K562 (cell line): Measurements from ENCODE around the gene PDE8A. TPM values are rescaled to one million over a fixed set of nuclear protein-coding genes. Genes with fewer than 3 reads are reported as not detected.

Experiments used
- EP400 ChIP-seq: fragments of 450-650 bp; IDR thresholded peaks from 2 replicates; pipeline ENCODE4 v1.6.1; 2017; ENCODE audit warnings: antibody characterized with exemption, mild to moderate bottlenecking, moderate library complexity
- FOSL1 ChIP-seq: fragments of 200-800 bp; sonication (Bioruptor generic); conservative IDR thresholded peaks from 2 replicates; pipeline ENCODE4 v1.6.1; 2016; ENCODE audit warnings: missing genetic modification characterization, missing compliant biosample characterization
- FOXM1 ChIP-seq, 2 experiments: fragments of 450-650 bp in 1 of 2; sonication (generic) in 1 of 2; formaldehyde crosslinking in 1 of 2; IDR thresholded peaks; 2 replicates each; pipeline versions ENCODE4 v1.6.1 to v1.9.0; 2017 to 2022; ENCODE audit warnings: low read depth in 2 of 2, mild to moderate bottlenecking in 2 of 2, missing genetic modification reagents in 1 of 2, moderate library complexity in 1 of 2
- HDAC1 ChIP-seq, 2 experiments: fragments of 450-650 bp; IDR thresholded peaks; 2 replicates each; pipeline ENCODE4 v1.6.1; 2016 to 2017; ENCODE audit warnings: inconsistent platforms in 1 of 2, mild to moderate bottlenecking in 1 of 2, moderate library complexity in 1 of 2
- KDM1A ChIP-seq, 2 experiments: fragments of 450-650 bp; IDR thresholded peaks; 2 replicates each; pipeline ENCODE4 v1.6.1; 2016; ENCODE audit warnings: mild to moderate bottlenecking in 2 of 2
- RFX5 ChIP-seq: IDR thresholded peaks from 2 replicates; pipeline ENCODE4 v1.6.1; 2011; ENCODE audit warnings: low read depth, mild to moderate bottlenecking, improper control_type of control experiment, low read length
- SMARCE1 ChIP-seq: fragments of 450-650 bp; IDR thresholded peaks from 2 replicates; pipeline ENCODE4 v1.7.1; 2016; ENCODE audit warnings: mild to moderate bottlenecking
- ZNF217 ChIP-seq: sonication (generic); formaldehyde crosslinking; IDR thresholded peaks from 2 replicates; pipeline ENCODE4 v1.8.0; 2022; ENCODE audit warnings: mild to moderate bottlenecking, missing genetic modification reagents
- ZNF766 ChIP-seq: fragments of 200-800 bp; sonication (Bioruptor generic); conservative IDR thresholded peaks from 2 replicates; pipeline ENCODE4 v1.6.1; 2016; ENCODE audit warnings: missing genetic modification characterization, missing compliant biosample characterization
- polyA plus RNA-seq, 8 experiments: library from polyadenylated mRNA; depleted of rRNA in 4 of 8; stranded (reverse) in 5 of 8; unstranded in 3 of 8; fragments of >200 nt; fragmentation: Nextera tagmentation in 2 of 8; fragmentation: Illumina TruSeq in 1 of 8; extraction: Ambion mirVana in 2 of 8; extraction: Trizol in 1 of 8; gene quantifications; 2 replicates each; pipeline versions ENCODE4 v1.2.1 to v1.2.3, GENCODE V29; 2011 to 2014; ENCODE audit warnings: inconsistent platforms in 1 of 8, missing spikeins in 1 of 8
- total RNA-seq, 7 experiments: library from RNA; depleted of rRNA in 6 of 7; stranded (reverse); fragments of >200 nt in 6 of 7; fragmentation: Illumina TruSeq in 2 of 7; extraction: Trizol in 2 of 7; gene quantifications; 2 replicates each; pipeline versions ENCODE4 v1.2.1 to v1.2.3, GENCODE V29; 2011 to 2021; ENCODE audit warnings: low replicate concordance in 1 of 7
- TF ChIP-seq, protein P1 (sequence below): sonication (generic); formaldehyde crosslinking; IDR thresholded peaks from 2 replicates; pipeline ENCODE4 v1.8.0; 2022; ENCODE audit warnings: missing genetic modification reagents, mild to moderate bottlenecking, borderline replicate concordance
- TF ChIP-seq, protein P2 (sequence below): fragments of 450-650 bp; IDR thresholded peaks from 2 replicates; pipeline ENCODE4 v1.6.1; 2016; ENCODE audit warnings: mild to moderate bottlenecking, moderate library complexity
- TF ChIP-seq, protein P3 (sequence below), 2 experiments: fragments of 450-650 bp; conservative IDR thresholded peaks; 2 replicates each; pipeline ENCODE4 v1.6.1; 2017; ENCODE audit warnings: mild to moderate bottlenecking in 2 of 2, moderate library complexity in 2 of 2

The PDE8A gene
- total and polyA plus RNA-seq, 9 of the 15 experiments (the other 6 are each of a cell fraction or from before 2014, with no cell fraction given) = 5.9 to 40.3 (median 19.8) TPM

DNA sequence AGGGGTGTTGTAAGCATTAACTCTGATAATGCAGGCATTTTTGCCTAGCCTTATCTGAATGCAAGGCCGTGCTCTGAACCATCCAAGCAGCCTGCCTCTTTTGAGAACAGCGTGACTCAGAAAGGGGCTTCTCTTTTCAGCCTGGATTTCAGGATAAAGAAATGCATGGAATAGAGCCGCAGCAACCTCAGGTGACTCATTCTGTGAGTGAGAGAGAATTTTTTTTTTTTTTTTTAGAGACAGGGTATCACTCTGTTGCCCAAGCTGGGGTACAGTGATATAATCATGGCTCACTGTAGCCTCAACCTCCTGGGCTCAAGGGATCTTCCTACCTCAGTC is 20.6 kb upstream of the PDE8A start (continued):
- TF ChIP-seq, protein P1, sequence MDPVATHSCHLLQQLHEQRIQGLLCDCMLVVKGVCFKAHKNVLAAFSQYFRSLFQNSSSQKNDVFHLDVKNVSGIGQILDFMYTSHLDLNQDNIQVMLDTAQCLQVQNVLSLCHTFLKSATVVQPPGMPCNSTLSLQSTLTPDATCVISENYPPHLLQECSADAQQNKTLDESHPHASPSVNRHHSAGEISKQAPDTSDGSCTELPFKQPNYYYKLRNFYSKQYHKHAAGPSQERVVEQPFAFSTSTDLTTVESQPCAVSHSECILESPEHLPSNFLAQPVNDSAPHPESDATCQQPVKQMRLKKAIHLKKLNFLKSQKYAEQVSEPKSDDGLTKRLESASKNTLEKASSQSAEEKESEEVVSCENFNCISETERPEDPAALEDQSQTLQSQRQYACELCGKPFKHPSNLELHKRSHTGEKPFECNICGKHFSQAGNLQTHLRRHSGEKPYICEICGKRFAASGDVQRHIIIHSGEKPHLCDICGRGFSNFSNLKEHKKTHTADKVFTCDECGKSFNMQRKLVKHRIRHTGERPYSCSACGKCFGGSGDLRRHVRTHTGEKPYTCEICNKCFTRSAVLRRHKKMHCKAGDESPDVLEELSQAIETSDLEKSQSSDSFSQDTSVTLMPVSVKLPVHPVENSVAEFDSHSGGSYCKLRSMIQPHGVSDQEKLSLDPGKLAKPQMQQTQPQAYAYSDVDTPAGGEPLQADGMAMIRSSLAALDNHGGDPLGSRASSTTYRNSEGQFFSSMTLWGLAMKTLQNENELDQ = no peak
- TF ChIP-seq SMARCE1 (peak; percentile 87), HDAC1 (IDR thresholded peaks at IDR 0.05) (0 out of 4 replicates have a peak, but pooled peaks of 1 of the 2 experiments have one; percentile 11), ZNF766 (CRISPR knock-in tag) (no peak), KDM1A (IDR thresholded peaks at IDR 0.05) (peak; percentile 49 to 68; a peak in 2 of 4 replicates), FOXM1 (IDR thresholded peaks at IDR 0.05; ENCODE audit: low read depth) (0 out of 2 replicates have a peak, but pooled peaks have one; percentile 20), FOXM1 (CRISPR knock-in tag; IDR thresholded peaks at IDR 0.05; ENCODE audit: low read depth) (no peak), FOSL1 (tag) (peak; percentile 96), EP400 (no peak), RFX5 (no peak), ZNF217 (CRISPR knock-in tag) (no peak)
- TF ChIP-seq, protein P2, sequence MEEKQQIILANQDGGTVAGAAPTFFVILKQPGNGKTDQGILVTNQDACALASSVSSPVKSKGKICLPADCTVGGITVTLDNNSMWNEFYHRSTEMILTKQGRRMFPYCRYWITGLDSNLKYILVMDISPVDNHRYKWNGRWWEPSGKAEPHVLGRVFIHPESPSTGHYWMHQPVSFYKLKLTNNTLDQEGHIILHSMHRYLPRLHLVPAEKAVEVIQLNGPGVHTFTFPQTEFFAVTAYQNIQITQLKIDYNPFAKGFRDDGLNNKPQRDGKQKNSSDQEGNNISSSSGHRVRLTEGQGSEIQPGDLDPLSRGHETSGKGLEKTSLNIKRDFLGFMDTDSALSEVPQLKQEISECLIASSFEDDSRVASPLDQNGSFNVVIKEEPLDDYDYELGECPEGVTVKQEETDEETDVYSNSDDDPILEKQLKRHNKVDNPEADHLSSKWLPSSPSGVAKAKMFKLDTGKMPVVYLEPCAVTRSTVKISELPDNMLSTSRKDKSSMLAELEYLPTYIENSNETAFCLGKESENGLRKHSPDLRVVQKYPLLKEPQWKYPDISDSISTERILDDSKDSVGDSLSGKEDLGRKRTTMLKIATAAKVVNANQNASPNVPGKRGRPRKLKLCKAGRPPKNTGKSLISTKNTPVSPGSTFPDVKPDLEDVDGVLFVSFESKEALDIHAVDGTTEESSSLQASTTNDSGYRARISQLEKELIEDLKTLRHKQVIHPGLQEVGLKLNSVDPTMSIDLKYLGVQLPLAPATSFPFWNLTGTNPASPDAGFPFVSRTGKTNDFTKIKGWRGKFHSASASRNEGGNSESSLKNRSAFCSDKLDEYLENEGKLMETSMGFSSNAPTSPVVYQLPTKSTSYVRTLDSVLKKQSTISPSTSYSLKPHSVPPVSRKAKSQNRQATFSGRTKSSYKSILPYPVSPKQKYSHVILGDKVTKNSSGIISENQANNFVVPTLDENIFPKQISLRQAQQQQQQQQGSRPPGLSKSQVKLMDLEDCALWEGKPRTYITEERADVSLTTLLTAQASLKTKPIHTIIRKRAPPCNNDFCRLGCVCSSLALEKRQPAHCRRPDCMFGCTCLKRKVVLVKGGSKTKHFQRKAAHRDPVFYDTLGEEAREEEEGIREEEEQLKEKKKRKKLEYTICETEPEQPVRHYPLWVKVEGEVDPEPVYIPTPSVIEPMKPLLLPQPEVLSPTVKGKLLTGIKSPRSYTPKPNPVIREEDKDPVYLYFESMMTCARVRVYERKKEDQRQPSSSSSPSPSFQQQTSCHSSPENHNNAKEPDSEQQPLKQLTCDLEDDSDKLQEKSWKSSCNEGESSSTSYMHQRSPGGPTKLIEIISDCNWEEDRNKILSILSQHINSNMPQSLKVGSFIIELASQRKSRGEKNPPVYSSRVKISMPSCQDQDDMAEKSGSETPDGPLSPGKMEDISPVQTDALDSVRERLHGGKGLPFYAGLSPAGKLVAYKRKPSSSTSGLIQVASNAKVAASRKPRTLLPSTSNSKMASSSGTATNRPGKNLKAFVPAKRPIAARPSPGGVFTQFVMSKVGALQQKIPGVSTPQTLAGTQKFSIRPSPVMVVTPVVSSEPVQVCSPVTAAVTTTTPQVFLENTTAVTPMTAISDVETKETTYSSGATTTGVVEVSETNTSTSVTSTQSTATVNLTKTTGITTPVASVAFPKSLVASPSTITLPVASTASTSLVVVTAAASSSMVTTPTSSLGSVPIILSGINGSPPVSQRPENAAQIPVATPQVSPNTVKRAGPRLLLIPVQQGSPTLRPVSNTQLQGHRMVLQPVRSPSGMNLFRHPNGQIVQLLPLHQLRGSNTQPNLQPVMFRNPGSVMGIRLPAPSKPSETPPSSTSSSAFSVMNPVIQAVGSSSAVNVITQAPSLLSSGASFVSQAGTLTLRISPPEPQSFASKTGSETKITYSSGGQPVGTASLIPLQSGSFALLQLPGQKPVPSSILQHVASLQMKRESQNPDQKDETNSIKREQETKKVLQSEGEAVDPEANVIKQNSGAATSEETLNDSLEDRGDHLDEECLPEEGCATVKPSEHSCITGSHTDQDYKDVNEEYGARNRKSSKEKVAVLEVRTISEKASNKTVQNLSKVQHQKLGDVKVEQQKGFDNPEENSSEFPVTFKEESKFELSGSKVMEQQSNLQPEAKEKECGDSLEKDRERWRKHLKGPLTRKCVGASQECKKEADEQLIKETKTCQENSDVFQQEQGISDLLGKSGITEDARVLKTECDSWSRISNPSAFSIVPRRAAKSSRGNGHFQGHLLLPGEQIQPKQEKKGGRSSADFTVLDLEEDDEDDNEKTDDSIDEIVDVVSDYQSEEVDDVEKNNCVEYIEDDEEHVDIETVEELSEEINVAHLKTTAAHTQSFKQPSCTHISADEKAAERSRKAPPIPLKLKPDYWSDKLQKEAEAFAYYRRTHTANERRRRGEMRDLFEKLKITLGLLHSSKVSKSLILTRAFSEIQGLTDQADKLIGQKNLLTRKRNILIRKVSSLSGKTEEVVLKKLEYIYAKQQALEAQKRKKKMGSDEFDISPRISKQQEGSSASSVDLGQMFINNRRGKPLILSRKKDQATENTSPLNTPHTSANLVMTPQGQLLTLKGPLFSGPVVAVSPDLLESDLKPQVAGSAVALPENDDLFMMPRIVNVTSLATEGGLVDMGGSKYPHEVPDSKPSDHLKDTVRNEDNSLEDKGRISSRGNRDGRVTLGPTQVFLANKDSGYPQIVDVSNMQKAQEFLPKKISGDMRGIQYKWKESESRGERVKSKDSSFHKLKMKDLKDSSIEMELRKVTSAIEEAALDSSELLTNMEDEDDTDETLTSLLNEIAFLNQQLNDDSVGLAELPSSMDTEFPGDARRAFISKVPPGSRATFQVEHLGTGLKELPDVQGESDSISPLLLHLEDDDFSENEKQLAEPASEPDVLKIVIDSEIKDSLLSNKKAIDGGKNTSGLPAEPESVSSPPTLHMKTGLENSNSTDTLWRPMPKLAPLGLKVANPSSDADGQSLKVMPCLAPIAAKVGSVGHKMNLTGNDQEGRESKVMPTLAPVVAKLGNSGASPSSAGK = no peak
- TF ChIP-seq, protein P3, sequence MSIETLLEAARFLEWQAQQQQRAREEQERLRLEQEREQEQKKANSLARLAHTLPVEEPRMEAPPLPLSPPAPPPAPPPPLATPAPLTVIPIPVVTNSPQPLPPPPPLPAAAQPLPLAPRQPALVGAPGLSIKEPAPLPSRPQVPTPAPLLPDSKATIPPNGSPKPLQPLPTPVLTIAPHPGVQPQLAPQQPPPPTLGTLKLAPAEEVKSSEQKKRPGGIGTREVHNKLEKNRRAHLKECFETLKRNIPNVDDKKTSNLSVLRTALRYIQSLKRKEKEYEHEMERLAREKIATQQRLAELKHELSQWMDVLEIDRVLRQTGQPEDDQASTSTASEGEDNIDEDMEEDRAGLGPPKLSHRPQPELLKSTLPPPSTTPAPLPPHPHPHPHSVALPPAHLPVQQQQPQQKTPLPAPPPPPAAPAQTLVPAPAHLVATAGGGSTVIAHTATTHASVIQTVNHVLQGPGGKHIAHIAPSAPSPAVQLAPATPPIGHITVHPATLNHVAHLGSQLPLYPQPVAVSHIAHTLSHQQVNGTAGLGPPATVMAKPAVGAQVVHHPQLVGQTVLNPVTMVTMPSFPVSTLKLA (conservative IDR thresholded peaks at IDR 0.05) = no peak
